CD4-positive, alpha-beta T cell (primary cell): ENCODE data around the gene ST14. TPM values are rescaled to one million over a fixed set of nuclear protein-coding genes. Genes with fewer than 3 reads are reported as not detected.

ENCODE experiments used
- ATAC-seq: fragments of 200-7000 bp; cut with Tn5 transposase; one replicate; pipeline ENCODE4 v1.10.0; 2022; ENCODE audit warnings: mild to moderate bottlenecking; ENCODE audit not compliant: poor library complexity
- CTCF ChIA-PET: fragments of 350-600 bp; sonication (Branson Sonifier 250); formaldehyde crosslinking; loops from one replicate; lab custom pipeline; 2021; ENCODE audit warnings: antibody characterized with exemption, inconsistent platforms; lab: Charles Lee
- POLR2A ChIA-PET: fragments of 350-600 bp; sonication (Branson Sonifier 250); formaldehyde crosslinking; loops from one replicate; lab custom pipeline; 2021; ENCODE audit warnings: antibody characterized with exemption, inconsistent platforms; lab: Charles Lee
- DNase-seq, 14 experiments: peaks; one replicate each; pipeline ENCODE4 v3.0.0-alpha.2; 2013 to 2020; ENCODE audit warnings: mixed read lengths in 2 of 14
- H3K27ac ChIP-seq, 2 donors: one replicate each; pipeline versions ENCODE4 v1.5.1 to v1.7.0; 2013; ENCODE audit warnings: low read length in 2 of 2, low read depth in 1 of 2, mild to moderate bottlenecking in 1 of 2
- H3K27me3 ChIP-seq, 2 experiments: 1 replicate in 1 of 2; 2 replicates in 1 of 2; pipeline versions ENCODE4 v1.6.1 to v1.7.0; 2013; ENCODE audit warnings: low read length in 2 of 2, control low read depth in 1 of 2, mild to moderate bottlenecking in 1 of 2, moderate library complexity in 1 of 2; ENCODE audit not compliant: insufficient read depth in 2 of 2, control insufficient read depth in 1 of 2
- H3K36me3 ChIP-seq: one replicate; pipeline ENCODE4 v1.6.1; 2013; ENCODE audit warnings: low read length, control low read depth; ENCODE audit not compliant: insufficient read depth
- H3K4me1 ChIP-seq: one replicate; pipeline ENCODE4 v1.6.1; 2013; ENCODE audit warnings: low read length, control low read depth; ENCODE audit not compliant: insufficient read depth
- H3K4me3 ChIP-seq: one replicate; pipeline ENCODE4 v1.5.1; 2013; ENCODE audit warnings: mild to moderate bottlenecking, low read length, moderate library complexity
- H3K9me3 ChIP-seq, 2 experiments: 1 replicate in 1 of 2; 2 replicates in 1 of 2; pipeline versions ENCODE4 v1.6.1 to v1.7.0; 2013; ENCODE audit warnings: low read length in 2 of 2, mild to moderate bottlenecking in 2 of 2, control low read depth in 1 of 2, moderate library complexity in 1 of 2; ENCODE audit not compliant: control insufficient read depth in 1 of 2, insufficient read depth in 1 of 2
- H3K27ac Mint-ChIP-seq: one replicate; pipeline ENCODE4 v1.8.0; 2020; ENCODE audit warnings: mixed read lengths
- H3K27me3 Mint-ChIP-seq: one replicate; pipeline ENCODE4 v1.8.0; 2021; ENCODE audit warnings: mixed read lengths
- H3K36me3 Mint-ChIP-seq: one replicate; pipeline ENCODE4 v1.8.0; 2021; ENCODE audit warnings: low read depth, mixed read lengths
- H3K4me1 Mint-ChIP-seq: one replicate; pipeline ENCODE4 v1.8.0; 2021; ENCODE audit warnings: low read depth, mixed read lengths
- H3K4me3 Mint-ChIP-seq: one replicate; pipeline ENCODE4 v1.8.0; 2020; ENCODE audit warnings: mild to moderate bottlenecking, mixed read lengths
- H3K9me3 Mint-ChIP-seq: one replicate; pipeline ENCODE4 v1.8.0; 2020; ENCODE audit warnings: mixed read lengths
- intact Hi-C, 2 experiments: fragments of 100-400 bp; cut with DNase I in 1 of 2; cut with micrococcal nuclease in 1 of 2; formaldehyde crosslinking; loops; one replicate each; pipeline versions ENCODE4 v1.15.1 to v1.9.0; 2023 to 2025; cut with DNase I, micrococcal nuclease
- total RNA-seq, 174 experiments: library from RNA in 2 of 174; stranded (reverse) in 2 of 174; gene quantifications; one replicate each; pipeline ENCODE4 v1.2.3 and lab custom pipeline; 2021 to 2026
- TF ChIP-seq, protein P1 (sequence below): fragments of 200-600 bp; IDR thresholded peaks from one replicate; pipeline ENCODE4 v1.8.0; 2022; ENCODE audit warnings: antibody characterized with exemption, mild to moderate bottlenecking

The ST14 gene
- total RNA-seq, 2 experiments from 2014 or later, result 0.25 to 0.31 TPM

- ChIA-PET CTCF (no interaction called here), POLR2A (no interaction called here)
- no peaks in the 10 kb centered on the region for H3K4me1 Mint-ChIP-seq
- intact Hi-C loops, result no loop called here
- Histone ChIP-seq H3K4me3 (no peak overlapping the region), H3K9me3 (peaks cover 0 to 8% of the 10 kb centered on the region in 2 experiments), H3K27ac (no peak overlapping the region), H3K4me1 (no peaks in the 10 kb centered on the region), H3K27me3 (peaks cover 0 to 3% of the 10 kb centered on the region in 2 experiments), H3K36me3 (no peaks in the 10 kb centered on the region)
- ATAC-seq (no peak), DNase-seq (no peak)
- H3K9me3 Mint-ChIP-seq, result peaks cover 3% of the 10 kb centered on the region
- no peaks in the 10 kb centered on the region for H3K36me3 Mint-ChIP-seq
- TF ChIP-seq, protein P1, sequence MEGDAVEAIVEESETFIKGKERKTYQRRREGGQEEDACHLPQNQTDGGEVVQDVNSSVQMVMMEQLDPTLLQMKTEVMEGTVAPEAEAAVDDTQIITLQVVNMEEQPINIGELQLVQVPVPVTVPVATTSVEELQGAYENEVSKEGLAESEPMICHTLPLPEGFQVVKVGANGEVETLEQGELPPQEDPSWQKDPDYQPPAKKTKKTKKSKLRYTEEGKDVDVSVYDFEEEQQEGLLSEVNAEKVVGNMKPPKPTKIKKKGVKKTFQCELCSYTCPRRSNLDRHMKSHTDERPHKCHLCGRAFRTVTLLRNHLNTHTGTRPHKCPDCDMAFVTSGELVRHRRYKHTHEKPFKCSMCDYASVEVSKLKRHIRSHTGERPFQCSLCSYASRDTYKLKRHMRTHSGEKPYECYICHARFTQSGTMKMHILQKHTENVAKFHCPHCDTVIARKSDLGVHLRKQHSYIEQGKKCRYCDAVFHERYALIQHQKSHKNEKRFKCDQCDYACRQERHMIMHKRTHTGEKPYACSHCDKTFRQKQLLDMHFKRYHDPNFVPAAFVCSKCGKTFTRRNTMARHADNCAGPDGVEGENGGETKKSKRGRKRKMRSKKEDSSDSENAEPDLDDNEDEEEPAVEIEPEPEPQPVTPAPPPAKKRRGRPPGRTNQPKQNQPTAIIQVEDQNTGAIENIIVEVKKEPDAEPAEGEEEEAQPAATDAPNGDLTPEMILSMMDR, result no peak
- no peak overlapping the region for H3K27ac Mint-ChIP-seq
- no peak overlapping the region for H3K4me3 Mint-ChIP-seq
- H3K27me3 Mint-ChIP-seq, result peaks cover 12% of the 10 kb centered on the region
Observed at GRCh38 chr11:130175898-130176297, 16.3 kb downstream of the ST14 start.

DNA sequence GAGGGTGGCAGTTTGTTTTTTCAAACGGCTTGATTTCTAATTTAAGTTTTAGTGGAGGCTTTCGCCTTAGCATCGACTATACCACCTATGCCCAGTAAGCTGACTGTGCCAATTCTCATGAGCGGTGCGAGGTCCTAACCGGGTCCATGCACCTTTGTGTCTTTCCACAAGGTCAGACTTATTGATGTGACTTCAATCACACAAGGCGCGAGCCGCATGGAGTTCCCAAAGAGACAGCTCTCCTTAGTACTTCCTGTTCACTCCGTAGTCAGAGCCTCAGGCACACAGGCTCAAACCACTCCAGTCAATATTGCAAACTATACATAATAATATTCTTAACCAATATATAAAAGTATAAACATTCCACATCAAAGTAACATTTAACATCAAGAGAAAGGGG lies 18.2 kb downstream of the ST14 start:
- ChIA-PET CTCF (no interaction called here), POLR2A (no interaction called here)
- peaks cover 9% of the 10 kb centered on the region for H3K27me3 Mint-ChIP-seq
- Histone ChIP-seq H3K27me3 (peaks cover 3 to 5% of the 10 kb centered on the region in 2 experiments), H3K27ac (no peak overlapping the region), H3K9me3 (peaks cover 0 to 8% of the 10 kb centered on the region in 2 experiments), H3K4me1 (no peaks in the 10 kb centered on the region), H3K4me3 (no peak overlapping the region), H3K36me3 (no peaks in the 10 kb centered on the region)
- no peaks in the 10 kb centered on the region for H3K4me1 Mint-ChIP-seq
- DNase-seq (no peak), ATAC-seq (no peak)
- TF ChIP-seq, protein P1, result no peak
- peaks cover 3% of the 10 kb centered on the region for H3K9me3 Mint-ChIP-seq
- H3K4me3 Mint-ChIP-seq, result no peak overlapping the region
- no peaks in the 10 kb centered on the region for H3K36me3 Mint-ChIP-seq
- no peak overlapping the region for H3K27ac Mint-ChIP-seq
- intact Hi-C loops, result no loop called here

DNA sequence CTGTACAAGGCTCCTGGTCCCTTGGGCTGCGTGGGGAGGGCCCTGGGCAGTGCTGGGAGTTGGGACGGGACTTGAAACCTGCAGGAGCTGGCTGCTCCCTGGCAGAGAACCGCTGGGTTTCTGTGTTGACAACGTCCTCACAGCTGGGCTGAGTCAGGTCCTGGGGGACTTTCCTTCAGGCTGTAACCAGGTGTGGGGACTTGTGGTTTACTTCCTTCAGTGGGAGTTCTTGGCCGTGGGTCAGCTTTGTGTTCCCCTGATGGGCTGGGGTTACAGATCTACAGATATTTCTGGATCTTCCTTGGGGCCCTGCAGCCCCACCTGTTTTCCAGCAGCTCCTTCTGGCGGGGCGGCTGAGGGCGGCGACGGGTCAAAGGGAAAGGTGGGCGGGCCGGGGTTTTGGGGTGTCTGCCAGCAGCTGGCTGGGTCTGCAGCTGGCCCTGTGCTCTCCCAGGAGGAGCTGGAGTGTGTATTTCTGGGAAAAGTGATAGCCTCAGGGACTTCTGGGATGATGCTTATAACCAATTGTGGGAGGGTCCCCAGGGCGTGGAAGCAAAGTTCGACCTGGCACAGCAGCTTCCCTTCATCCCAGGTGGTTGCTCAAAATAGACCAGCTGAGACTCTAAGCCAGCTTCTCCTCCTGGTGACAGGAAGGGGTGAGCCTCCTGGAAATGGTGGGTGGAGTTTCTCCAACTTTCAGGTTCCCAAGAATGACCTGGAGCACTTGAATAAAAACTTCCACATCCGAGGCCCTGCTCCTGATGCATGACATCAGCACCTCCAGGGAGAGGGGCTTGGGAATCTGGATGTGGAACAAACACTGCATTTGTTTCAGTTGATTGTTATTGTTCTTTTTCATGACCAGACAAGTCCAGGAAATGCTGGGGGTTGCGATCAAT lies 19.1 kb downstream of the ST14 start:
- H3K27ac Mint-ChIP-seq, result no peak overlapping the region
- POLR2A ChIA-PET, result no interaction called here
- no peak for DNase-seq

More for the DNA sequence above, 19.1 kb downstream of the ST14 start:
- no peak overlapping the region for H3K4me3 ChIP-seq
- intact Hi-C loops, result no loop called here
- Mint-ChIP-seq H3K9me3 (peaks cover 3% of the 10 kb centered on the region), H3K4me1 (no peaks in the 10 kb centered on the region), H3K36me3 (no peaks in the 10 kb centered on the region), H3K4me3 (no peak overlapping the region), H3K27me3 (peaks cover 10% of the 10 kb centered on the region)
- peaks cover 0 to 7% of the 10 kb centered on the region in 2 experiments for H3K9me3 ChIP-seq
- H3K27ac ChIP-seq, result no peak overlapping the region
- CTCF ChIA-PET, result no interaction called here
- peaks cover 3 to 5% of the 10 kb centered on the region in 2 experiments for H3K27me3 ChIP-seq
- TF ChIP-seq, protein P1, result no peak
- H3K36me3 ChIP-seq, result no peaks in the 10 kb centered on the region
- ATAC-seq, result no peak
- no peaks in the 10 kb centered on the region for H3K4me1 ChIP-seq
